Measurements from ENCODE around the gene BHLHE40.

DNA sequence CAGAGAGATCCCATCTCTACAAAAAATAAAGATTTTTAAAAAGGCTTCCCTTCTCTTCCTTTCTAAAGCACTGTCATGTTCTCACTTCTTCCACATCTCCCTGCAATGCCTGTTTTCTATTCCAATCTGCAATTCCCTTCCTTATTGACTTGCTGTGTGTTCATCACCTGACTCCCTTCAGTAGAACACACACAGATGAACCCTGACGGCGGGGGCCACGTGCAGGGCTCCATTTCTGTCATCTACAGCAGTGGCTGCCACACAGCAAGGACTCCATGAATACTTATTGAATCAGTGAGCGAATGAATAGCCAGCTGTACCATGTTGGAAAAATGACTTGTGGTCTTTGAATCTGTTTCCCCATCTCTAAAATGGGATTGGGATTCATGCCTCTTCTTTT is 26.1 kb downstream of the BHLHE40 start:
- TF ChIP-seq EP300 (IDR thresholded peaks at IDR 0.05) (no peak), CEBPB (IDR thresholded peaks at IDR 0.05) (no peak), POLR2A (IDR thresholded peaks at IDR 0.05; ENCODE audit: low read length) (no peak), HOXB5 (CRISPR knock-in tag; IDR thresholded peaks at IDR 0.05) (no peak), CTCF (IDR thresholded peaks at IDR 0.05) (no peak)
- TF ChIP-seq, protein P1, sequence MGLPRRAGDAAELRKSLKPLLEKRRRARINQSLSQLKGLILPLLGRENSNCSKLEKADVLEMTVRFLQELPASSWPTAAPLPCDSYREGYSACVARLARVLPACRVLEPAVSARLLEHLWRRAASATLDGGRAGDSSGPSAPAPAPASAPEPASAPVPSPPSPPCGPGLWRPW (IDR thresholded peaks at IDR 0.05): no peak
